Fibroblast of the aortic adventitia (primary cell): ENCODE results near the gene ADAMTSL1. TPM values are rescaled to one million over a fixed set of nuclear protein-coding genes. Genes with fewer than 3 reads are reported as not detected.

Experiments
- DNase-seq: peaks from one replicate; pipeline ENCODE4 v3.0.0-alpha.2; 2010; ENCODE audit warnings: low read depth
- H3K4me3 ChIP-seq: 2 replicates; pipeline ENCODE4 v1.5.1; 2011; ENCODE audit warnings: low read depth, mild to moderate bottlenecking, control low read depth, low read length, moderate library complexity
- CTCF ChIP-seq: IDR thresholded peaks from 2 replicates; pipeline ENCODE4 v1.5.1; 2011; ENCODE audit warnings: mild to moderate bottlenecking, low read length, control low read depth, inconsistent platforms; ENCODE audit not compliant: insufficient read depth
- total RNA-seq: library from RNA; depleted of rRNA; stranded (reverse); fragments of >200 nt; gene quantifications from 2 replicates; pipeline ENCODE4 v1.2.3, GENCODE V29; 2012; ENCODE audit warnings: low replicate concordance

ADAMTSL1 gene
- total RNA-seq, 1 donor: 179 TPM

GRCh38 chr9:18683851-18684250 is 209.9 kb downstream of the ADAMTSL1 start:
- no peak for DNase-seq
- no peak for TF ChIP-seq CTCF
- no peak overlapping the region for H3K4me3 ChIP-seq

GRCh38 chr9:18684593-18685317 is 210.8 kb downstream of the ADAMTSL1 start:
- H3K4me3 ChIP-seq: no peak overlapping the region
- no peak for DNase-seq
- TF ChIP-seq CTCF: no peak

GRCh38 chr9:18688581-18689565 is 214.9 kb downstream of the ADAMTSL1 start:
- no peak for TF ChIP-seq CTCF
- no peak overlapping the region for H3K4me3 ChIP-seq
- DNase-seq: no peak

GRCh38 chr9:18689921-18690320 is 216.0 kb downstream of the ADAMTSL1 start:
- DNase-seq: no peak
- no peak for TF ChIP-seq CTCF
- no peak overlapping the region for H3K4me3 ChIP-seq

- no peak overlapping the region for H3K4me3 ChIP-seq
- DNase-seq: no peak
- TF ChIP-seq CTCF: no peak
Observed at GRCh38 chr9:18692268-18692667, 218.3 kb downstream of the ADAMTSL1 start.

- DNase-seq: no peak
- no peak overlapping the region for H3K4me3 ChIP-seq
- no peak for TF ChIP-seq CTCF
Observed at GRCh38 chr9:18692962-18693361, 219.0 kb downstream of the ADAMTSL1 start.
